Activated T-cell treated with anti-CD3 and anti-CD28 coated beads, Interleukin-2, amount 50 U/mL, for 1 hour (primary cell): ENCODE measurements around the gene ZBTB3.
"Not testable (repeated sequence)": the region's sequence is repeated elsewhere in the genome, so short reads cannot be mapped to it uniquely, and the experiment has no call there.

Experiments used
- DNase-seq: peaks from one replicate; pipeline ENCODE4 v3.0.0-alpha.2; 2020

Gene ZBTB3

GRCh38 chr11:62753736-62754603 lies at the start of gene ZBTB3:
Gene ZBTB3, minus strand, starts transcription at chr11:62754160. Its CDS starts 496 bp downstream, at chr11:62753664.
- DNase-seq = peak; percentile 93

DNA sequence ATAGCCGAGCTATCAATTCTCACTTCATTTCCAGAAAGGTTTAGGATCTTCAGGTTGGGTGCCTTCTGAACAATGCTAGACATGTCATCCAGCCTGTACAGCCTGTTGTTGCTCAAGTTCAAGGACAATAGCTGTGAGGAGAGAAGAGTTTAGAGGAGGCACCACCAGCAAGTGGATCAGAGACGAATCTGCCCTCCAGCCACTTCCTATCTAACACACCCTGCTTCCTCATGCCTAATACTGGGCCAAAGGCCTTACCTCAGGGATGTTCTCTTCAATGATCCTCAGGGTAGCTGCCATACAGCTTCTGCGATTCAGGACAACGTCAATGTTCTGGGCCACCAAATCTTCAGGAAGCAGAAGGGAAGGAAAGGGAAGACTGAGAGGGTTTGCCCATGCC lies 47.1 kb upstream of the ZBTB3 start:
- no peak for DNase-seq

DNA sequence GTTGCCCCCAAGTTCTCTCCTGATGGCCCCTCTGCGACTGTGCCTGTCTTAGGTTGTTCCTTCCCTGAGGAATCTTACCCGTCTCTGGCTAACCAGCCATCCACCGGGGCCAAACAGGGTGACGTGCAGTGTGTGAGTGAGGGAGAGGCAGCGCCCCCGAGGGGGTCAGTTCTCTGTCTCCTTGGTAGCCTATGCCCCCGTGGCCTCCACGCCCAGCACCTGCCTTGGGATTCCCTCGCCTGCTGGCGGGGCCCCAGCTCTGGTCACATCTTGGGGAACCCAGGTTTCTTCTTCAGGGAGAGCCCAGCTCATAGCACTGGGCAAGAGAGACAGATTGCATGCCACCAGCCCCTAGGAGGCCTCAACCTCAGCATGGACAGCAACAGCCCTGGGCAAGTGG lies 45.5 kb upstream of the ZBTB3 start:
- no peak for DNase-seq

DNA sequence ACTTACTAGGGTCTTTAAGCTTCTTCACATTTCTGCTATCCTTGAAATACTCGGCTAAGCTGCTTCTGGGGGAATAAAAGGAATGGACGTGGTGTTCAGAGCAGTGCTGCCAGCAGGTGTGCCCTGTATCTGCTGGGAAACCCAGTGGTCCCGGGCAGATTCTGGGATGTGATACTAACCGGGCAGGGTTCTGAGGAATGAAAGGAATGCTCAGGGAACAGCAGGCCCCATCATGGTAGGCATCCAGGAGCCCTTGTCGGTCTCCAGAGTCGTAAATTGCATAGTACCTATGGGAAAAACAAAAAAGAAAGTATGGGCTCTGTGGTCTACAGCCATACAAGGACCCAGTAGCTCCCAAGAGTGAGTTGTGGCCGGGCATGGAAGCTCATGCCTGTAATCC lies 42.3 kb upstream of the ZBTB3 start:
- no peak for DNase-seq

DNA sequence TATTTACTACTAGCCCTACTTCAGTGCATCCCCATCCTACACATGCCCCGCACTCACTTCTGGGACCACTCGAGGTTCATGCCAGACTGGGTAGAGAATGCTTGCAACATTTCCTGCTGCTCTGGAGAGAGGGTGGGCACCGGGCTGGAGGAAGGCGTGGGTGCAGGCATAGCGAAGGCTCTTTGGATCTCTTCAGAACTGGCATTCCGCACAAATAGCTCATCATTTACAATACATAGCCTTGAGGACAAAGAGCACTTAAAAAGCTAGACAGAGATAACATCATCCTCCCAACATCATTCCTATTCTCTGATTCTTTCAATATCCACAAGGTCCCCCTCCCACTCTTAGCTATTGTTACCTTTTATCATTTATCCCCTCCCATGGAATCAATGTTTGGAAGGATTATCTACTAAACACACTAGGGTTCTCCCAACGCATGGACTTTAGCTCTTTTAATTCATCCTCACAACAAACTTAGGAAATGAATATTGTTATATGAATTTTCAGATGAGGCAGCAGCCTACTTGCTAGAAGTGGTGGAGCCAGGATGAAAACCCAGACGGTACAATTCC lies 40.3 kb upstream of the ZBTB3 start:
- DNase-seq = no peak

DNA sequence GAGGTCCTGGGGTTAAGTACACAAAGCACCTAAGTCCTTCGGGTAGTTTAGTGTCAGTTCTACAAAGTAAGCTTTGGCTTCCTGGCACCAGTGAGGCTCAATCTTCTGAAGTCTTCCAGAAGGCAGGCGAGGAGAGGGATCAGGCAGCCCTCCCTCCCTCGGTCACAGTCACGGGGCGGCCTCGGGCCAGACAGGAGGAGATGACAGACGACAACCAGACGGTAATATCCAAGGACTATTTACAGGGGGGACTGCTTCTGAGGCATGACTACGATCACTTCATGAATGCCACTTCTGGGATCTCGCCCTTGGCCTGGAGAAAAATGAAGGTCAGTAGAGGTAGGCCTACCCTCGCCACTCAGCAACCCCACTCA lies 38.2 kb upstream of the ZBTB3 start:
- no peak for DNase-seq

- peak; percentile 92 for DNase-seq
These were observed 37.7 kb upstream of the ZBTB3 start, which contains the start of gene TMEM223 for GRCh38 chr11:62791501-62792201. Gene TMEM223, minus strand, starts transcription at chr11:62792006. Its CDS starts 12 bp downstream, at chr11:62791994.

DNA sequence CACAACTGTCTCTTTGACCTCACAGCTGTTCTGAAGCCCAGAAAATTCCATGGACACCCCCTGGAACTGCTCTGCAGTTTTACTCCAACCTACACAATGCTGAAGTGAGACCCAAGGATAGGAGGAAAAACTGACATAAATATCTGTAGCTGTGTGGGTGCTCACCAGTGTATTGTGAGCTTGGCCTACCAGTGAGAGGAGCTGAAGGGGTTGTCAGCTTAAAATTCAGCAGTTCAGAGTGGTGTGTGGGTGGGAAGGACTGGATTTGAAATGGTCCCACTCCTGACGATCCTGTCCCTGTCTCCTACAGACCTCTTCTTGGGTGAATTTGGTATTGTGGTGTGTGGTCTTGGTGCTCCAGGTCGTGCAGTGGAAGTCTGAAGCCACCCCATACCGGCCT lies 35.6 kb upstream of the ZBTB3 start:
- no peak for DNase-seq

DNA sequence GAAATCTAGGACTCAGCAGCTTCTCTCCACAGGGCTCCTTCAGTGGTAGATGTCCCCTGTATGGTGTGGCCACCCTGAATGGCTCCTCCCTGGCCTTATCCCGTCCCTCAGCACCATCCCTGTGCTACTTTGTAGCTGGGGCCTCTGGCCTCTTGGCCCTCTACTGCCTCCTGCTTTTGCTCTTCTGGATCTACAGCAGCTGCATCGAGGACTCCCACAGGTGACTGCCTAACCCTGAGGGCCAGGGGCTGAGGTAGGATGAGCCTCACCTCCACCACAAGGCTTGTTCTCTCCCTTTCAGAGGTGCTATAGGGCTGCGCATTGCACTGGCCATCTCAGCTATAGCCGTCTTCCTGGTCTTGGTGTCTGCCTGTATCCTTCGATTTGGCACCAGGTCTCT lies 35.0 kb upstream of the ZBTB3 start:
- no peak for DNase-seq

DNA sequence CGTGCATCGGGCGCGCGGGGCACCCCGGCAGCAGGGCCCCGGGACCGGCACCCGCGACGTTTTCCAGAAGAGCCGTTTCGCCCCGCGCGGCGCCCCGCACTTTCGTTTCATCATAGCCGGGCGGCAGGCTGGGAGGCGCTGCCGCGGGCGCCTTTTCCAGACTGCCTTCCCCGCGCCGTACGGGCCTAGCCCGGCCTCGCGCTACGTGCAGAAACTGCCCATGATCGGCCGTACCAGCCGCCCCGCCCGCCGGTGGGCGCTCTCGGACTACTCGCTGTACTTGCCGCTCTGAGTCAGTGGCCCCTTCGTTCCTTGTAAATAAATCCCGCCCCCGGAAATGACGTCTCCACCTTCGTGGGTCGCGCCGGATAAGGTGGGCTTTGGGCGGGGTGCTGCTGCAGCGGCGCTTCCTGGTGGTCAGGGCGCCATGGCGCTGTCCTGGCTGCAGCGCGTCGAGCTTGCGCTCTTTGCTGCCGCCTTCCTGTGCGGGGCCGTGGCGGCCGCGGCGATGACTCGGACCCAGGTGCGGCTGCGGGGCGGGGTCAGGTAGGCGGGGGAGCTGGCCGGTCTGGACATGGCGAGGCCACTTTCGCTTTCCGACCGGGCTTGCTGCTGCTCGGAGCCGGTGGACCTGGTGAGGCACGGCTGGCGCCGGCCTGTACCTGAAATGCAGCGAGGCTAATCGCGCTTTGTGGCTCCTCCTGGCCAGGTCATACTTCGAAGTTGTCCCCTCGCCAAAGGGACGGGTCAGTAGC lies 33.2 kb upstream of the ZBTB3 start, which contains the start of gene TMEM179B:
TSS of gene TMEM179B (plus strand) at position 398 of the 755 bp plus-strand sequence. CDS start at position 428, 30 bp downstream.
- DNase-seq = peak; percentile 95

DNA sequence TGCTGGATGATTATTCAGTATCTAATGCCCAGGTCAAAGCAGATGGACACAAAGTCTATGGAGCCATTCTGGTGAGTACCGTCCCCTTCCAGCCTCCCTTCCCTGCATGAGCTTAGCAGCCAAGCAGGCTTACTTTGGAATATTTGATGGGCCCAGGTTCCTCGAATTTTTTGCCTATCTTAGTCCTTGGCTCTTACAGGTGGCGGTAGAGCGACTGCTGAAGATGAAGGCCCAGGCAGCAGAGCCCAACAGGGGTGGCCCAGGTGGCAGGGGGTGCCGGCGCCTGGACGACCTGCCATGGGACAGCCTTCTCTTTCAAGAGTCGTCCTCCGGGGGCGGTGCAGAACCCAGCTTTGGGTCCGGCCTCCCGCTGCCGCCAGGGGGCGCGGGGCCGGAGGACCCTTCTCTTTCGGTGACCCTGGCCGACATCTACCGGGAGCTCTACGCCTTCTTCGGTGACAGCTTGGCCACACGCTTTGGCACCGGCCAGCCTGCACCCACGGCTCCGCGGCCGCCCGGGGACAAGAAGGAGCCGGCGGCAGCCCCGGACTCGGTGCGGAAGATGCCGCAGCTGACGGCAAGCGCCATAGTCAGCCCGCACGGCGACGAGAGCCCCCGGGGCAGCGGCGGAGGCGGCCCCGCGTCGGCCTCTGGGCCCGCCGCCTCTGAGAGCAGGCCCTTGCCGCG lies 32.5 kb upstream of the ZBTB3 start:
- DNase-seq = peak; percentile 86

GRCh38 chr11:62782753-62783152 lies 28.8 kb upstream of the ZBTB3 start:
- DNase-seq = no peak

- DNase-seq = no peak
These were observed 24.5 kb upstream of the ZBTB3 start for GRCh38 chr11:62778441-62778840.

- DNase-seq = no peak
These were observed 23.4 kb upstream of the ZBTB3 start for GRCh38 chr11:62777389-62777788.

GRCh38 chr11:62775646-62776045 lies 21.7 kb upstream of the ZBTB3 start:
- DNase-seq = no peak

DNA sequence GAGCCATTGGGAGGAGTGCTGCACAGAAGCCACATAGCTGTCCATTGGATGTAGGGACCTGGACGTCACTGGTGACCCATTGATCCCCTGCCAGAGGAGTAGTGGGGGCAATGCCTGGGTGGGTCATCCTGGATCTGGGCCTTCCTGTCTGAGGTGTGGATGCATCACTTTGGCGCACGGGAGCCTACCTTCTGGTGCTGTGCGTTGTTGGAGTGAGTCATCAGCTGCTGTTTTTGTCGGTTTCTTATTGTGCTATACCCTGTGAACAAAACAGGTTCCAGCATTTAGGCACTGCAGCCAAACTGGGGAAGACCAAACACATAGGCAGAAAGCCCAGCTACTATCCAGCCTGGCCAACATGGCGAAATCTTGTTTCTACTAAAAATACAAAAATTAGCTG lies 20.4 kb upstream of the ZBTB3 start:
- no peak for DNase-seq

- DNase-seq = peak; percentile 89
These were observed 17.4 kb upstream of the ZBTB3 start, which contains the start of gene TAF6L for GRCh38 chr11:62771144-62772021. Gene TAF6L, plus strand, starts transcription at chr11:62771396. Its CDS starts 4,388 bp downstream, at chr11:62775784.

DNA sequence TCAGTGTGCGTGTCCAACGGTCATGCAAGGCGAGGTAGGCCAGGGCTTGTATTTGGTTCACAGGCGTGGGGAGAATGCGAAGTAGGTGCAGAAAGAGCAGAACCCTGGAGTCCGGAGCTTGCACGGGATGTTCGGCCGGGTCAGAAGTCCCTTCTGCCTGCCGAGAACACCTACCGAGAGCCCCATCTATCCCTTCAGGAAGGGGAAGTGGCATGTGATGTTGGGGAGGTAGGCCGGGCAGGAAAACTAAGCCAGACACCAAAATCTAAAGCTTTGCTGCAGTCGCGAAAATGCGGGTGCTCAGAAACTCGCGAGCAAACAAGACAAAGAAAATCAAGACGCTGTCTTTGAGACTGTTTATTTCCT lies 16.8 kb upstream of the ZBTB3 start:
- peak; percentile 39 for DNase-seq

GRCh38 chr11:62760867-62761227 lies 6.9 kb upstream of the ZBTB3 start:
- DNase-seq = not testable (repeated sequence)

DNA sequence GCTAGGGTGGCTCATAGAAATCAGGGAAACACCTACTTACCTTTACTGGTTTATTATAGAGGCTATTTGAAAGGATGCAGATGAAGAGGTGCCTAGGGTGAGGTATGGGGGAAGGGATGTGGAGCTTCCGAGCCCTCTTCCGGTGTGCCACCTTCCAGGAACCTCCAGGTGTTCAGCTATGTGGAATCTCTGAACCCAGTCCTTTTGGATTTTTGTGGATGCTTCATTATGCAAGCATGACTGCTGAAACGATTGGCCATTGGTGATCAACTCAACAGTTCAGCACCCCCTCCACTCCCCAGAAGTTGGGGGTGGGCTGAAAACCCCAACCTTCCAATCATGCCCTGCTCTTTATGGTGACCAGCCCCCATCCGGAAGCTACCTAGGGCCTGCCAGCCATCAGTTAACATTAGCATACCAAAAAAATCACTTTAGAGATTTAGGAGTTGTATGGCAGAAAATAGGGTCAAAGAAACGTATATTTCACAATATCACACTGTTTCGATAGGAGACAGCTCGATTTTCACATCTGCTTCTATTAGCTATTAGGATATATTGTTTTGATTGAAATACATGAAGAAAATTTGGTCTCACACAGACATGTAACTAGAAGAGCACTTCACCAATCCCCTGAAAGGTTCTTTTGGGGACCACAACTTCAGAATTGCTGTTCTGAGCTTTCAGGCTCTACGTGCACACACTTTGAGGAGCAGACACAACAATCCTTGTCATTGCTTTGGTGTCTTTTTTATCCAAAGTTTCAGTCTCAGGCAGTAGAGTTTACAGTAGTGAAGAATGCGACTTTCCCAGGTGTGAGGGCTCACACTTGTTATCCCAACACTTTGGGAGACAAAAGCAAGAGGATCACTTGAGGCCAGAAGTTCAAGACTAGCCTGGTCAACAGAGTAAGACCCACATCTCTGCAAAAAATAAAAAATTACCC lies 4.2 kb upstream of the ZBTB3 start:
- DNase-seq = no peak
